ENCODE data around the gene ARHGEF26. TPM values are rescaled to one million over a fixed set of nuclear protein-coding genes. Genes with fewer than 3 reads are reported as not detected.
A peak's percentile ranks its signal among the peaks of the same experiment; 100 is the strongest.

The ARHGEF26 gene
- total RNA-seq, 8 experiments from 2014 or later, result 1.5 to 56.3 (median 7.8) TPM

DNA sequence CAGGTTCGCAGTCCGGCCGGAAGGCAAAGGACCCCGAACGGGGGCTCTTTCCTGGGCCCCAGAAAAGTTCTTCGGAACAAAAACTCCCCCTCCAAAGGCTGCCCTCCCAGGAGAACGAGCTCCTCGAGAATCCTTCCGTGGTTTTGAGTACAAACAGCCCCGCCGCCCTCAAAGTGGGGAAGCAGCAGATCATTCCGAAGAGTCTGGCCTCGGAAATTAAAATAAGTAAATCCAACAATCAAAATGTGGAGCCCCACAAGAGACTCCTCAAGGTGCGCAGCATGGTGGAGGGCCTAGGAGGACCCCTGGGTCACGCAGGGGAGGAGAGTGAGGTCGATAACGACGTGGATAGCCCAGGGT, 1.3 kb downstream of the ARHGEF26 start:
- in situ Hi-C loops (cut with MboI; ENCODE audit: low pct_unique_long_range_greater_than_20kb in 2 of 9, low sequenced_read_pairs in 9 of 9, unreplicated experiment in 9 of 9), result no loop called here
- peak in 1 of 8 experiments; percentile 6 for ATAC-seq (replicated peaks in 6 of 8)
- peaks cover 4 to 14% of the 10 kb centered on the region in 2 donors for H3K4me1 ChIP-seq (replicated peaks in 1 of 2)
- no peak overlapping the region for H3K27ac ChIP-seq
- 0 to 20% (median 1%) methylated on average over 1 to 15 of the region's 18 CpGs; no CpG with 5 or more reads in 3 of the 10 experiments for WGBS, 10 experiments
- H3K4me3 ChIP-seq, result peak overlapping the region; percentile 59 to 85 (median 71)

DNA sequence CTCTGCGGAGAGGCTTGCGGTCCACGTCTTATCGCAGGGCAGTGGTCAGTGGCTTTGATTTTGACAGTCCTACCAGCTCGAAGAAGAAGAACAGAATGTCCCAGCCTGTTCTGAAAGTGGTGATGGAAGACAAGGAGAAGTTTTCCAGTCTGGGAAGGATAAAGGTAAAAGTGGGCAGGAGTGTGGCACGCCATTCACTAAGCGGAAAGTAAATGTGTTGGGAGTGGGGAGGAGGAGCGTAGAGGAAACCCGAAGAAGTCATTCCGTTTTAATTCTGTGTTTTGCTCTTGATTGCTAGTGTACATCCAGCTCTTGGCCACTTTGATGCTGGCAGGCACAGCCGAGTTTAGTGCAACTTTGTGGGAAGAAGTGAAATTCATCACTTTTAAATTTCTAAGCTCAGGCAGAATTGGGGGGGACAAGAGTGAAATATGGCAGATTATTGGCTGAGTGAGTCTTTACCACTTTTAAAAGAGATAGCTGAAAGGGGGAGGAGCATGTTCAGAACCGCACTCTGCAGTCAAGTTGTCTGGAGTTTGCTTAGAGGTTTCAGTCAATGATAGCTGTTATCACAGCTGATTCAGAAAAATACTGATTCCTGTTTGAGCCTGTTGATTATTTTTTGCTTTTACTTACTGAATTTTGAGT, 1.8 kb downstream of the ARHGEF26 start:
- ATAC-seq (replicated peaks in 6 of 8), result peak in 3 of 8 experiments; percentile 2 to 22 (median 13)
- Histone ChIP-seq H3K4me1 (replicated peaks in 1 of 2) (peaks cover 4 to 14% of the 10 kb centered on the region in 2 donors), H3K27ac (no peak overlapping the region), H3K4me3 (peak overlapping the region; percentile 59 to 85 (median 71))
- 0 to 20% (median 5%) methylated on average over 1 to 10 of the region's 12 CpGs for WGBS, 10 experiments
- in situ Hi-C loops (cut with MboI; ENCODE audit: low pct_unique_long_range_greater_than_20kb in 2 of 9, low sequenced_read_pairs in 9 of 9, unreplicated experiment in 9 of 9), result no loop called here

DNA sequence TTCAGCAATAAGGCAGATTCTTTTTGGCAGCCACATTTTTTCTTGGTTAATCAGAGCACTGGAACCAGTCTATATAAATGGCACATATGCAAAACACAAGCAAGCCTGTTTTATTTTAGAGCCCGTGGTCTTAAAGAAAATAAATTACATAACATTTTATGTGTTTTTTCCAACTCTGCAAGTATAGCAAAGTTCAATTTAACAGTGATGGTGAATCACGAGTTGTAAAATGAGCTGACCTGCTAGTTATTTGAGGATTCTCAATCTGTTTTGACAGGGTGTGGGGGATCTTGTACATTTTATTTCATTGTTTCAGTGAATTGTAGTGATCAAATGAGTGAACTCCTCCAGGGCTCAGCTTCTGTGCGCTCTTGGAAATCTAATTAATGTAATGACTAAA, 2.7 kb downstream of the ARHGEF26 start:
- in situ Hi-C loops (cut with MboI; ENCODE audit: low pct_unique_long_range_greater_than_20kb in 2 of 9, low sequenced_read_pairs in 9 of 9, unreplicated experiment in 9 of 9), result no loop called here
- H3K27ac ChIP-seq, result no peak overlapping the region
- peak overlapping the region in 1 of 5 donors; percentile 59 for H3K4me3 ChIP-seq
- peaks cover 4 to 14% of the 10 kb centered on the region in 2 donors for H3K4me1 ChIP-seq (replicated peaks in 1 of 2)
- WGBS, 10 experiments, result 17 to 100% (median 51%) methylated on average over 1 to 3 of the region's 3 CpGs
- no peak for ATAC-seq (replicated peaks in 6 of 8)

DNA sequence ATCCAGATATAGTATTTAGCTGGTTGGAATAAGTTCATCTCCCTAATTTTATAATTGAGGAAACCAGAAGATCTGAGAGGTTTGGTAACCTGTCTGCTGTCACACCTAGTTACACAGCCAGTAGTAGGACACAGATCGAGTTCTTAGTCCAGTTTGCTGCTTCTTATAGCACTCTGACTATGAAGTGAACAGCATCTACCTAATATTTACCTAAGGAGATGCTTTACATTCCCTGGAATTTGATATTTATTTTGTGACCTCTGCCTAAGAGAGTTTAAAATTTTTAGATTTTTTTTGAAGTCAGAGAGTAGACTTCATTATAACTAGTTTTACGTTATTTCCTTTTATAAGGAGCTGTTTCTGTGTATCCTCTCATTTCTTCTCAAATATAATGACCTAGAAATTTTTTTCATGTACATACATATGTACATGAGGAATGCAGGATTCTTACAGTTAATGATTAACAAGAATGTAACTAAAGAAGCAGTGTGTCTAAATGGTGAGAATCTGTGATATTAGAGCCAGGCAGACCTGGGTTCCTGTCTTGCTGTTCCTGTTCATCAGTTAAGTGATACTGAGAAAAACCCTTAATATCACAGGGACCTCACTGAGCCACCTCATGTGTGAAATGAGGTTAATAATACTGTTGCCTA, 4.3 kb downstream of the ARHGEF26 start:
- no peak overlapping the region for H3K4me3 ChIP-seq
- in situ Hi-C loops (cut with MboI; ENCODE audit: low pct_unique_long_range_greater_than_20kb in 2 of 9, low sequenced_read_pairs in 9 of 9, unreplicated experiment in 9 of 9), result no loop called here

GRCh38 chr3:154126651-154127050, 5.5 kb downstream of the ARHGEF26 start:
- Histone ChIP-seq H3K4me3 (no peak overlapping the region), H3K4me1 (replicated peaks in 1 of 2) (peaks cover 3 to 7% of the 10 kb centered on the region in 2 donors), H3K27ac (no peak overlapping the region)
- ATAC-seq (replicated peaks in 6 of 8), result no peak
- WGBS, 10 experiments, result 50 to 100% (median 71%) methylated on average over 1 to 2 of the region's 2 CpGs; no CpG with 5 or more reads in 3 of the 10 experiments
- in situ Hi-C loops (cut with MboI; ENCODE audit: low pct_unique_long_range_greater_than_20kb in 2 of 9, low sequenced_read_pairs in 9 of 9, unreplicated experiment in 9 of 9), result no loop called here

More for the DNA sequence above, 4.3 kb downstream of the ARHGEF26 start:
- Histone ChIP-seq H3K4me1 (replicated peaks in 1 of 2) (peaks cover 0 to 7% of the 10 kb centered on the region in 2 donors), H3K27ac (no peak overlapping the region)
- 30 to 100% (median 80%) methylated on average over 1 to 2 of the region's 2 CpGs; no CpG with 5 or more reads in 1 of the 10 experiments for WGBS, 10 experiments
- no peak for ATAC-seq (replicated peaks in 6 of 8)

DNA sequence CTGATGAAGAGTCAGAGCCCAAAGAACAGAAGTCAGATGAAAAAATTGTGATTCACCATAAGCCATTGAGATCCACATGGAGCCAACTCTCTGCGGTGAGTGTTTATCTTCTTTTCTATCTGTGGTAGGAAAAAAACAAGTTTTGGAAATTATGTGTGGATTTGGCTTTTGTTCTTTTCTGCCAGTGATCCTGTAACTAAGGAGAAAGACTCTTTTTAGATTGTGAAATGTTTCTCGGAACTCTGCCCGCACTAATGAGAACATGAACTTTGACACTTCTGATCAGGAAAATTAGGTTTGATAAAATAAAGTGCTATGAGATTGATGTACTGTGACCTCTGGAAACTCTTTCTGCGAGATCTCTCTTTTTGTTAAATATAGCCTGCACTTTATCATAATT, 8.4 kb downstream of the ARHGEF26 start:
- no peak for ATAC-seq (replicated peaks in 6 of 8)
- in situ Hi-C loops (cut with MboI; ENCODE audit: low pct_unique_long_range_greater_than_20kb in 2 of 9, low sequenced_read_pairs in 9 of 9, unreplicated experiment in 9 of 9), result no loop called here
- WGBS, 10 experiments, result 33 to 100% (median 84%) methylated on average over 1 to 4 of the region's 4 CpGs; no CpG with 5 or more reads in 1 of the 10 experiments
- no peak overlapping the region for H3K27ac ChIP-seq
- no peak overlapping the region for H3K4me3 ChIP-seq
- H3K4me1 ChIP-seq (replicated peaks in 1 of 2), result peaks cover 7 to 11% of the 10 kb centered on the region in 2 donors

- H3K4me1 ChIP-seq (replicated peaks in 1 of 2), result peaks cover 7 to 11% of the 10 kb centered on the region in 2 donors
- H3K27ac ChIP-seq, result no peak overlapping the region
- WGBS, 10 experiments, result 47 to 100% (median 83%) methylated on average over 1 to 3 of the region's 3 CpGs; no CpG with 5 or more reads in 1 of the 10 experiments
- no peak overlapping the region for H3K4me3 ChIP-seq
- no peak for ATAC-seq (replicated peaks in 6 of 8)
- in situ Hi-C loops (cut with MboI; ENCODE audit: low pct_unique_long_range_greater_than_20kb in 2 of 9, low sequenced_read_pairs in 9 of 9, unreplicated experiment in 9 of 9), result no loop called here
These were observed 9.3 kb downstream of the ARHGEF26 start for GRCh38 chr3:154130540-154130939.

GRCh38 chr3:154131830-154132229, 10.6 kb downstream of the ARHGEF26 start:
- ATAC-seq (replicated peaks in 6 of 8), result peak in 2 of 8 experiments; percentile 31 to 47
- WGBS, 10 experiments, result 0 to 57% (median 15%) methylated on average over 1 of the region's 1 CpG; no CpG with 5 or more reads in 1 of the 10 experiments
- H3K27ac ChIP-seq, result no peak overlapping the region

DNA sequence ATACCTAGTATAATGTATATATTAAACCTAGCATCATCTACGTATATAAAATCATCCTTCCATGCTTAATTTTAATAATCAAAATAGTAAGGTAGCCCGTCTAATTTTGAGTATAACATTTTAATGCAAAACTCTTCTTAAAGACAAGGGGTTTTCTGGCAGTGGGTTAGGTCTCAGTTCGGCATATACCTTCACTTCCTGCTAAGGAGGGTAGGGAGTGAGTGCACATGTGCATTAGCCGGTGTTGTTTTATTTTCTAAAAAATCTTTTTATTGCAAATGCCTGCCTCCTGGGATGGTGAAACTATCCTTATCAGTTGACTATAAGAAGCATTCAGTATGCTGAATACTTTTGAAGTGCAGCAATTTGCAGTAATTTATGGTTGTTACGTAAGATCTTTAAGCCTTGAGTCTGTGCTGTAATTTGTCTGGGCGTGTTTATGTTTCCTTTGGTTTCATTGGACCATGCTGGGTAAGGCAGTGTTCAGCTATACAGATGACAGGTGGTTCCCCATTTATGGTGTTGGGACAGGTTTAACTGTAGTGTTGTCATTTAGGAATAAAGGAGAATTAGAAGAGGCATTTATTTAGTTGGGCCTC, 11.7 kb downstream of the ARHGEF26 start:
- in situ Hi-C loops (cut with MboI; ENCODE audit: low pct_unique_long_range_greater_than_20kb in 2 of 9, low sequenced_read_pairs in 9 of 9, unreplicated experiment in 9 of 9), result no loop called here
- H3K4me3 ChIP-seq, result no peak overlapping the region
- peaks cover 3 to 14% of the 10 kb centered on the region in 2 donors for H3K4me1 ChIP-seq (replicated peaks in 1 of 2)
- WGBS, 10 experiments, result 72 to 90% (median 86%) methylated on average over 2 to 6 of the region's 6 CpGs; no CpG with 5 or more reads in 1 of the 10 experiments
- H3K27ac ChIP-seq, result no peak overlapping the region
- ATAC-seq (replicated peaks in 6 of 8), result peak in 6 of 8 experiments; percentile 43 to 63 (median 58)

More at GRCh38 chr3:154131830-154132229, 10.6 kb downstream of the ARHGEF26 start:
- H3K4me3 ChIP-seq, result no peak overlapping the region
- H3K4me1 ChIP-seq (replicated peaks in 1 of 2), result peaks cover 3 to 13% of the 10 kb centered on the region in 2 donors
- in situ Hi-C loops (cut with MboI; ENCODE audit: low pct_unique_long_range_greater_than_20kb in 2 of 9, low sequenced_read_pairs in 9 of 9, unreplicated experiment in 9 of 9), result no loop called here

GRCh38 chr3:154135511-154136173, 14.5 kb downstream of the ARHGEF26 start:
- in situ Hi-C loops (cut with MboI; ENCODE audit: low pct_unique_long_range_greater_than_20kb in 2 of 9, low sequenced_read_pairs in 9 of 9, unreplicated experiment in 9 of 9), result no loop called here
- Histone ChIP-seq H3K4me3 (no peak overlapping the region), H3K27ac (no peak overlapping the region), H3K4me1 (replicated peaks in 1 of 2) (peaks cover 3 to 14% of the 10 kb centered on the region in 2 donors)
- ATAC-seq (replicated peaks in 6 of 8), result no peak
- 52 to 100% (median 93%) methylated on average over 1 to 5 of the region's 5 CpGs; no CpG with 5 or more reads in 2 of the 10 experiments for WGBS, 10 experiments

DNA sequence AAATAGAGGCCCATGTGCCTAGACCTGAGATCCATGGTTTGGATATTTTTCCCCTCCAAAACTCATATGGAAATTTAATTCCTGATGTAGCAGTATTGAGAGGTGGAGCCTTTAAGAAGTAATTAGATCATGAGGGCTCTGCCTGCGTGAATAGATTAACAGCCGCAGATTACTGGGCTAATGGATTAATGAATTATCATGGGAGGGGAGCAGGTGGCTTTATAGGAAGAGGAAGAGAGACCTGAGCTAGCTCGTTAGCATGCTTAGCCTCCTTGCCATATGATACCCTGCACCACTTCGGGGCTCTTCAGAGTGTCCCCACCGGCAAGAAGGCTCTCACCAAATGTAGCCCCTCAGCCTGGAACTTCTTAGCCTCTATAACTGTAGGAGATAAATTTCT, 15.8 kb downstream of the ARHGEF26 start:
- H3K27ac ChIP-seq, result no peak overlapping the region
- ATAC-seq (replicated peaks in 6 of 8), result peak in 1 of 8 experiments; percentile 37
- WGBS, 10 experiments, result 52 to 94% (median 80%) methylated on average over 1 to 5 of the region's 5 CpGs; no CpG with 5 or more reads in 3 of the 10 experiments

GRCh38 chr3:154139996-154140436, 18.8 kb downstream of the ARHGEF26 start:
- Histone ChIP-seq H3K4me1 (replicated peaks in 1 of 2) (peaks cover 13 to 16% of the 10 kb centered on the region in 2 donors), H3K27ac (no peak overlapping the region), H3K4me3 (no peak overlapping the region)
- ATAC-seq (replicated peaks in 6 of 8), result no peak
- WGBS, 10 experiments, result 90 to 100% (median 98%) methylated on average over 1 to 3 of the region's 3 CpGs; no CpG with 5 or more reads in 4 of the 10 experiments
- in situ Hi-C loops (cut with MboI; ENCODE audit: low pct_unique_long_range_greater_than_20kb in 2 of 9, low sequenced_read_pairs in 9 of 9, unreplicated experiment in 9 of 9), result no loop called here

More for the DNA sequence above, 15.8 kb downstream of the ARHGEF26 start:
- in situ Hi-C loops (cut with MboI; ENCODE audit: low pct_unique_long_range_greater_than_20kb in 2 of 9, low sequenced_read_pairs in 9 of 9, unreplicated experiment in 9 of 9), result no loop called here
- peaks cover 3 to 8% of the 10 kb centered on the region in 2 donors for H3K4me1 ChIP-seq (replicated peaks in 1 of 2)
- H3K4me3 ChIP-seq, result no peak overlapping the region

Measured in motor neuron (in vitro differentiated cells).